Progenitor cell of endocrine pancreas (in vitro differentiated cells): Measurements from ENCODE around the gene CYP4F11. TPM values are rescaled to one million over a fixed set of nuclear protein-coding genes. Genes with fewer than 3 reads are reported as not detected.

Source experiments
- DNase-seq: peaks from one replicate; pipeline ENCODE4 v3.0.0; 2021; ENCODE audit warnings: low spot score; ENCODE audit not compliant: unreplicated experiment
- H3K27ac Mint-ChIP-seq: 2 replicates; pipeline ENCODE4 v1.8.0; 2021; ENCODE audit warnings: mild to moderate bottlenecking, moderate library complexity, mixed read lengths
- H3K27me3 Mint-ChIP-seq: 2 replicates; pipeline ENCODE4 v1.8.0; 2021; ENCODE audit warnings: mixed read lengths
- H3K36me3 Mint-ChIP-seq: 2 replicates; pipeline ENCODE4 v1.8.0; 2022; ENCODE audit warnings: mixed read lengths; ENCODE audit not compliant: insufficient read depth
- H3K4me1 Mint-ChIP-seq: 2 replicates; pipeline ENCODE4 v1.8.0; 2021; ENCODE audit warnings: low read depth, mixed read lengths
- H3K4me3 Mint-ChIP-seq: 2 replicates; pipeline ENCODE4 v1.8.0; 2021; ENCODE audit warnings: low read depth, mild to moderate bottlenecking, moderate library complexity, mixed read lengths
- H3K9me3 Mint-ChIP-seq: 2 replicates; pipeline ENCODE4 v1.8.0; 2021; ENCODE audit warnings: low read depth, mixed read lengths
- CTCF ChIP-seq: fragments of 200-600 bp; sonication (generic); IDR thresholded peaks from one replicate; pipeline ENCODE4 v1.5.0; 2021; ENCODE audit warnings: antibody characterized with exemption, mild to moderate bottlenecking; ENCODE audit not compliant: unreplicated experiment
- total RNA-seq: library from RNA; stranded (reverse); gene quantifications from 2 replicates; pipeline ENCODE4 v1.2.1, GENCODE V29; 2021

CYP4F11 gene
- total RNA-seq, 1 donor from 2014 or later: not detected

- H3K9me3 Mint-ChIP-seq: peaks cover 36% of the 10 kb centered on the region
- no peak overlapping the region for H3K27ac Mint-ChIP-seq
- no peaks in the 10 kb centered on the region for H3K27me3 Mint-ChIP-seq
- no peak for TF ChIP-seq CTCF
- no peak for DNase-seq
- H3K36me3 Mint-ChIP-seq: peaks cover 2% of the 10 kb centered on the region
- no peaks in the 10 kb centered on the region for H3K4me1 Mint-ChIP-seq
- H3K4me3 Mint-ChIP-seq: no peak overlapping the region
Measured at GRCh38 chr19:15863272-15863671, 71.1 kb downstream of the CYP4F11 start.

GRCh38 chr19:15862444-15862843 is 71.9 kb downstream of the CYP4F11 start:
- no peak for DNase-seq
- H3K4me1 Mint-ChIP-seq: no peaks in the 10 kb centered on the region
- no peak overlapping the region for H3K27ac Mint-ChIP-seq
- no peak for TF ChIP-seq CTCF
- peaks cover 31% of the 10 kb centered on the region for H3K9me3 Mint-ChIP-seq
- H3K27me3 Mint-ChIP-seq: no peaks in the 10 kb centered on the region
- H3K4me3 Mint-ChIP-seq: no peak overlapping the region
- peaks cover 2% of the 10 kb centered on the region for H3K36me3 Mint-ChIP-seq

Other genes with a start within 250 kb of the CYP4F11 start
- not detected in 2 replicates for gene OR10H2, start 206.5 kb downstream of the CYP4F11 start, total RNA-seq
- gene OR10H3, start 196.5 kb downstream of the CYP4F11 start, total RNA-seq: not detected in 2 replicates
- gene OR10H5, start 146.9 kb downstream of the CYP4F11 start, total RNA-seq: not detected in 2 replicates
- gene OR10H1, start 118.9 kb downstream of the CYP4F11 start, total RNA-seq: 0.11 TPM in 1 of 2 replicates, not detected in the other
- not detected in 2 replicates for gene CYP4F2, start 36.5 kb downstream of the CYP4F11 start, total RNA-seq
- gene OR10H4, start 14.5 kb upstream of the CYP4F11 start, total RNA-seq: not detected in 2 replicates
- gene TPM4, start 142.0 kb upstream of the CYP4F11 start, total RNA-seq: 275 and 300 TPM in 2 replicates
- gene RAB8A, start 177.4 kb upstream of the CYP4F11 start, total RNA-seq: 65.5 and 67.5 TPM in 2 replicates
- 0.72 and 0.84 TPM in 2 replicates for gene HSH2D, start 209.2 kb upstream of the CYP4F11 start, total RNA-seq
- not detected in 2 replicates for gene CIB3, start 239.0 kb upstream of the CYP4F11 start, total RNA-seq